Neuronal stem cell (in vitro differentiated cells): ENCODE results near the gene PDS5B.

Experiments
- DNase-seq: peaks from one replicate; pipeline ENCODE4 v3.0.0-alpha.2; 2013; ENCODE audit warnings: low spot score
- H2AFZ ChIP-seq: one replicate; pipeline ENCODE4 v1.6.1; 2013; ENCODE audit warnings: mild to moderate bottlenecking, low read length, inconsistent platforms
- H2AK5ac ChIP-seq: 2 replicates; pipeline ENCODE4 v1.6.1; 2013; ENCODE audit warnings: low read depth, mild to moderate bottlenecking, inconsistent platforms, low read length, moderate library complexity, mixed read lengths
- H2BK120ac ChIP-seq: 2 replicates; pipeline ENCODE4 v1.6.1; 2013; ENCODE audit warnings: low read depth, mild to moderate bottlenecking, inconsistent platforms, low read length, moderate library complexity, mixed read lengths
- H2BK12ac ChIP-seq: one replicate; pipeline ENCODE4 v1.6.1; 2013; ENCODE audit warnings: low read length, inconsistent platforms
- H2BK15ac ChIP-seq: 2 replicates; pipeline ENCODE4 v1.6.1; 2013; ENCODE audit warnings: mild to moderate bottlenecking, low read length, inconsistent platforms, mixed read lengths
- H2BK5ac ChIP-seq: one replicate; pipeline ENCODE4 v1.6.1; 2013; ENCODE audit warnings: inconsistent platforms, mild to moderate bottlenecking, low read length, moderate library complexity
- H3K14ac ChIP-seq: one replicate; pipeline ENCODE4 v1.6.1; 2013; ENCODE audit warnings: low read length, inconsistent platforms
- H3K18ac ChIP-seq: 2 replicates; pipeline ENCODE4 v1.6.1; 2013; ENCODE audit warnings: low read length, inconsistent platforms
- H3K23ac ChIP-seq: 2 replicates; pipeline ENCODE4 v1.6.1; 2013; ENCODE audit warnings: low read depth, mild to moderate bottlenecking, mixed read lengths, low read length, inconsistent platforms; ENCODE audit not compliant: poor library complexity
- H3K27ac ChIP-seq: replicated peaks from 3 replicates; pipeline ENCODE4 v1.5.1; 2013; ENCODE audit warnings: low read length, inconsistent platforms
- H3K27me3 ChIP-seq, 3 experiments: 2 replicates each; pipeline ENCODE4 v1.6.1; 2013; ENCODE audit warnings: low read length in 3 of 3, mild to moderate bottlenecking in 2 of 3, inconsistent platforms in 1 of 3, low read depth in 1 of 3, mixed read lengths in 1 of 3, moderate library complexity in 1 of 3; ENCODE audit not compliant: control insufficient read depth in 3 of 3, insufficient read depth in 3 of 3
- H3K36me3 ChIP-seq, 2 donors: replicated peaks in 1 of 2; 2 replicates each; pipeline ENCODE4 v1.6.1; 2013; ENCODE audit warnings: low read length in 2 of 2; ENCODE audit not compliant: control insufficient read depth in 2 of 2, insufficient read depth in 2 of 2
- H3K4ac ChIP-seq: 2 replicates; pipeline ENCODE4 v1.6.1; 2013; ENCODE audit warnings: inconsistent platforms, mild to moderate bottlenecking, low read length, moderate library complexity
- H3K4me1 ChIP-seq, 2 donors: 1 replicate in 1 of 2; 2 replicates in 1 of 2; pipeline ENCODE4 v1.6.1; 2013; ENCODE audit warnings: low read length in 2 of 2, low read depth in 1 of 2; ENCODE audit not compliant: control insufficient read depth in 2 of 2, insufficient read depth in 1 of 2
- H3K4me2 ChIP-seq: one replicate; pipeline ENCODE4 v1.6.1; 2013; ENCODE audit warnings: mild to moderate bottlenecking, low read length, inconsistent platforms; ENCODE audit not compliant: insufficient read depth, poor library complexity, severe bottlenecking
- H3K4me3 ChIP-seq, 2 donors: 2 replicates each; pipeline ENCODE4 v1.5.1; 2013; ENCODE audit warnings: low read length in 2 of 2, mild to moderate bottlenecking in 2 of 2, inconsistent platforms in 1 of 2, moderate library complexity in 1 of 2
- H3K79me1 ChIP-seq: one replicate; pipeline ENCODE4 v1.6.1; 2013; ENCODE audit warnings: low read depth, mild to moderate bottlenecking, inconsistent platforms, low read length, moderate library complexity
- H3K9ac ChIP-seq: one replicate; pipeline ENCODE4 v1.6.1; 2013; ENCODE audit warnings: mild to moderate bottlenecking, low read depth, low read length, inconsistent platforms; ENCODE audit not compliant: poor library complexity
- H3K9me3 ChIP-seq, 2 donors: replicated peaks in 1 of 2; 2 replicates each; pipeline versions ENCODE3 to v1.6.1; 2013; ENCODE audit warnings: low read length in 2 of 2, mild to moderate bottlenecking in 2 of 2, inconsistent platforms in 1 of 2, low read depth in 1 of 2, mixed read lengths in 1 of 2, moderate library complexity in 1 of 2; ENCODE audit not compliant: control insufficient read depth in 2 of 2, insufficient read depth in 1 of 2
- H4K8ac ChIP-seq: one replicate; pipeline ENCODE4 v1.6.1; 2013; ENCODE audit warnings: low read depth, mild to moderate bottlenecking, inconsistent platforms, low read length, moderate library complexity
- H4K91ac ChIP-seq: one replicate; pipeline ENCODE4 v1.6.1; 2013; ENCODE audit warnings: low read length, low read depth, mild to moderate bottlenecking, inconsistent platforms; ENCODE audit not compliant: poor library complexity
- WGBS, 2 donors: extraction: QIAGEN DNeasy Blood & Tissue Kit; methylation state at CpG; one replicate each; pipeline ENCODE4 v1.1.7; 2013; ENCODE audit warnings: missing lambda C conversion rate in 2 of 2, mixed read lengths in 1 of 2; ENCODE audit not compliant: insufficient read length in 2 of 2, insufficient replicate concordance in 1 of 2; ENCODE audit errors: extremely low coverage in 2 of 2; 5-methylcytosine and 5-hydroxymethylcytosine counted together

PDS5B gene

GRCh38 chr13:32650705-32651311, 64.6 kb downstream of the PDS5B start:
- peak; percentile 33 for DNase-seq
- Histone ChIP-seq H3K36me3 (peaks cover 0 to 47% of the 10 kb centered on the region in 2 donors), H2BK5ac (no peak overlapping the region), H2AK5ac (no peak overlapping the region), H3K27ac (no peak overlapping the region), H3K27me3 (no peaks in the 10 kb centered on the region), H4K8ac (no peak overlapping the region), H3K4me1 (peaks cover 0 to 6% of the 10 kb centered on the region in 2 donors), H4K91ac (no peak overlapping the region), H2AFZ (no peak overlapping the region), H2BK15ac (no peak overlapping the region), H3K4ac (no peak overlapping the region), H3K14ac (no peak overlapping the region), H2BK12ac (no peak overlapping the region), H2BK120ac (no peak overlapping the region), H3K23ac (no peak overlapping the region), H3K4me3 (no peak overlapping the region), H3K9ac (no peak overlapping the region), H3K4me2 (no peak overlapping the region), H3K79me1 (no peaks in the 10 kb centered on the region), H3K9me3 (peaks cover 0 to 25% of the 10 kb centered on the region in 2 donors), H3K18ac (no peak overlapping the region)
- WGBS, 2 donors: no CpG with 5 or more reads among the region's 3 CpGs

DNA sequence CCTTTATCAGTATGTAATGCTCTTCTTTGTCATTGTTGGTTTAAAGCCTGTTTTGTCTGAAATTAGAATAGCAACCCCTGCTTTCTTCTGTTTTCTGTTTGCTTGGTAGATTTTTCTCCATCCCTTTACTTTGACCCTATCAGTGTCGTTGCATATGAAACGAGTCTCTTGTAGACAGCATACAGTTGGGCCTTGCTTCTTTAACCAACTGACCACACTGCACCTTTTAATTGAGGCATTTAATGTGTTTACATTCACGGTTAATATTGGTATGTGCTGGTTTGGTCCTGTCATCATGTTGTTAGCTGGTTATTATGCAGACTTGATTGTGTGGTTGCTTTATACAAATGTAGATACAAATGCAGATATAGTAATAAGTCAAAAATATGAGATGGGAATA, 71.1 kb downstream of the PDS5B start:
- DNase-seq: no peak
- Histone ChIP-seq H3K4me3 (no peak overlapping the region), H3K9ac (no peak overlapping the region), H3K4me1 (no peaks in the 10 kb centered on the region), H2BK120ac (no peak overlapping the region), H2BK5ac (no peak overlapping the region), H3K23ac (no peak overlapping the region), H3K79me1 (no peaks in the 10 kb centered on the region), H3K4ac (no peak overlapping the region), H4K8ac (no peak overlapping the region), H3K4me2 (no peak overlapping the region), H4K91ac (no peak overlapping the region), H3K36me3 (peaks cover 0 to 60% of the 10 kb centered on the region in 2 donors), H2BK15ac (no peak overlapping the region), H2AK5ac (no peak overlapping the region), H3K14ac (no peak overlapping the region), H3K18ac (no peak overlapping the region), H2BK12ac (no peak overlapping the region), H3K9me3 (peaks cover 0 to 41% of the 10 kb centered on the region in 2 donors), H3K27ac (no peak overlapping the region), H3K27me3 (no peaks in the 10 kb centered on the region), H2AFZ (no peak overlapping the region)
- no CpG with 5 or more reads among the region's 3 CpGs for WGBS, 2 donors

- Histone ChIP-seq H2BK120ac (no peak overlapping the region), H2AFZ (no peak overlapping the region), H3K4ac (no peak overlapping the region), H3K9ac (no peak overlapping the region), H3K14ac (no peak overlapping the region), H3K79me1 (no peaks in the 10 kb centered on the region), H3K18ac (no peak overlapping the region), H4K8ac (no peak overlapping the region), H3K23ac (no peak overlapping the region), H4K91ac (no peak overlapping the region), H2AK5ac (no peak overlapping the region), H3K36me3 (peaks cover 0 to 54% of the 10 kb centered on the region in 2 donors), H3K4me1 (no peaks in the 10 kb centered on the region), H3K27ac (no peak overlapping the region), H3K4me2 (no peak overlapping the region), H2BK12ac (no peak overlapping the region), H2BK5ac (no peak overlapping the region), H3K4me3 (no peak overlapping the region), H2BK15ac (no peak overlapping the region), H3K9me3 (peaks cover 0 to 26% of the 10 kb centered on the region in 2 donors), H3K27me3 (no peaks in the 10 kb centered on the region)
- DNase-seq: no peak
- WGBS, 2 donors: 100% methylated on average over 1 of the region's 1 CpG; no CpG with 5 or more reads in 1 of the 2 donors
Measured at GRCh38 chr13:32659736-32660135, 73.5 kb downstream of the PDS5B start.

DNA sequence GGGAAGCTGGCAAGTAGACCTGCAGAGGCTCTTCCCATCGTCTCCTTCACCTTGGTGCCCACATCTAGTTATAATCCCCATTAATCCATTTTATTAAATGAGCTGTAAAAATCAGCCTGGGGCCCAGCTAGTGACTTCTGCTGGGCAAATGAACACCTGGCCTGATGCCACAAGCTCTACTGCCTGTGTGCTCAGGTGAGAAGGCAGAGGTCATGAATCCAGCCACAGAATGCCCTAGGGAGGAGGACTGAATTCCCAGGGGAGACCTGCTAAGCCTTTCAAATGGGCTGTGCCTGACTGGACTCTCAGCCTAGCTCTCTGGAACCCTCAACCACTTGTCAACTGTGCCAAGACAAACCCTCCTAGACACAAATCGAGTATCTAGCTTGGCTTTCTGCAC, 74.0 kb downstream of the PDS5B start:
- H2AFZ ChIP-seq: no peak overlapping the region
- no peak overlapping the region for H3K27ac ChIP-seq
- H2BK12ac ChIP-seq: no peak overlapping the region
- no peak overlapping the region for H3K23ac ChIP-seq
- H3K4me1 ChIP-seq: no peaks in the 10 kb centered on the region
- no peak overlapping the region for H2AK5ac ChIP-seq
- no peak for DNase-seq
- no peak overlapping the region for H3K4ac ChIP-seq
- no peak overlapping the region for H3K14ac ChIP-seq
- H3K27me3 ChIP-seq: no peaks in the 10 kb centered on the region
- no peak overlapping the region for H4K8ac ChIP-seq
- no CpG with 5 or more reads among the region's 2 CpGs for WGBS, 2 donors
- no peak overlapping the region for H4K91ac ChIP-seq
- peaks cover 0 to 53% of the 10 kb centered on the region in 2 donors for H3K36me3 ChIP-seq
- H3K79me1 ChIP-seq: no peaks in the 10 kb centered on the region
- H2BK5ac ChIP-seq: no peak overlapping the region
- no peak overlapping the region for H3K4me3 ChIP-seq
- no peak overlapping the region for H3K4me2 ChIP-seq
- no peak overlapping the region for H2BK15ac ChIP-seq
- no peak overlapping the region for H3K9ac ChIP-seq
- H2BK120ac ChIP-seq: no peak overlapping the region
- H3K9me3 ChIP-seq: peaks cover 0 to 22% of the 10 kb centered on the region in 2 donors
- no peak overlapping the region for H3K18ac ChIP-seq
